HG03280 (cell line): ENCODE measurements around the gene KNL1.
"Not testable (repeated sequence)": the region's sequence is repeated elsewhere in the genome, so short reads cannot be mapped to it uniquely, and the experiment has no call there.

Source experiments
- ATAC-seq: cut with Tn5 transposase; IDR thresholded peaks from one replicate; pipeline ENCODE4 v1.9.1; 2021; ENCODE audit warnings: mild to moderate bottlenecking, moderate library complexity; ENCODE audit not compliant: unreplicated experiment

The KNL1 gene

DNA sequence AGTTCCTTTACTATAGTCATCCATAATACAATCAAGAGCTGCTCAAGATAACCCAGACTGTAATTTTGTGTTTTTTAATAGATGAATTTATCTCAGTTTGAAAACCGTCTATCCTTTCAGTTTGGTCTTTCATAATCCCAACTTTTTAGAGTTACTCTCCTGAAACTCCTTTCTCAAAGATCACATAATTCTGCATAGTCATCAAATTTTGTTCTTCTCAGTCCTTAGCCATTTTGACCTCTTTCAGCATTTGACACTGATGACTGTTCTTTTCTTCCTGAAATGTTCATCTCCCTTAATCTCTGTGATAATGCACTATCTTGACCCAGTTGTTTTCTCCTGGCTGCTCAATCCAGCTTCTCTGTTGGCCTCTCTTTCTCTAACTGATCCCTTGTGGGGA lies 53.5 kb downstream of the KNL1 start:
- no peak for ATAC-seq

DNA sequence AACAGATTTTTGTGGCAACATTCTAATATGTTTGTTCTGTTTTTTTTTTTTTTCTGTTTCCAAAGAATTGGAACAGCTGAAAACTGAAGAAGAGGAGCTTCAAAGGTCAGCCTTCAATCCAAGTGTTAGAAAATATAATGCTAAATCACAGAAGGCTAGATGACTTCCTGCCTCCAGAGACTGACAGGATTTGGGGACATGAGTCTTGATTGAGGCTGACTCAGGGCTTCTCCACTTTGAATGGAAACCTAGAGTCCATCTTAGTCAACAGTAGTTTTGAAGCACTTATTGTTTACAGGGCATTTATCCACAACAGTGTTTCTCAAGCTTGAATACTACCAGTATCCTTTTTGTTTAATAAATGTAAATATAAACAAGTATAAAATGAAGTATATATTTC lies 56.4 kb downstream of the KNL1 start:
- ATAC-seq: no peak

GRCh38 chr15:40660686-40661085 lies 66.6 kb downstream of the KNL1 start:
- ATAC-seq: no peak

GRCh38 chr15:40664909-40665308 lies 70.9 kb downstream of the KNL1 start:
- ATAC-seq: no peak

DNA sequence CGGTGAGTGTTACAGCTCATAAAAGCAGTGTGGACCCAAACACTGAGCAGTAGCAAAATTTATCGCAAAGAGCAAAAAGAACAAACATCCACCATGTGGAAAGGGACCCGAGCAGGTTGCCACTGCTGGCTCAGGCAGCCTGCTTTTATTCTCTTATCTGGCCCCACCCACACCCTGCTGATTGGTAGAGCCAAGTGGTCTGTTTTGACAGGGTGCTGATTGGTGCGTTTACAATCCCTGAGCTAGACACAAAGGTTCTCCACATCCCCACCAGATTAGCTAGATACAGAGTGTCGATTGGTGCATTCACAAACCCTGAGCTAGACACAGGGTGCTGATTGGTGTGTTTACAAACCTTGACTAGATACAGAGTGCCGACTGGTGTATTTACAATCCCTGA lies 82.2 kb downstream of the KNL1 start:
- not testable (repeated sequence) for ATAC-seq

DNA sequence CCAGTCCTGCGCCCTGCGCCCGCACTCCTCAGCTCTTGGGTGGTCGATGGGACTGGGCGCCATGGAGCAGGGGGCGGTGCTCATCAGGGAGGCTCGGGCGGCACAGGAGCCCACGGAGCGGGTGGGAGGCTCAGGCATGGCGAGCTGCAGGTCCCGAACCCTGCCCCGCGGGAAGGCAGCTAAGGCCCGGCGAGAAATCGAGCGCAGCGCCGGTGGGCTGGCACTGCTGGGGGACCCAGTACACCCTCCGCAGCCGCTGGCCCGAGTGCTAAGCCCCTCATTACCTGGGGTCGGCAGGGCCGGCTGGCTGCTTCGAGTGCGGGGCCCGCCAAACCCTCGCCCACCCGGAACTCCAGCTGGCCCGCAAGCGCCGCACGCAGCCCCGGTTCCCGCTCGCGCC lies 82.9 kb downstream of the KNL1 start:
- ATAC-seq: not testable (repeated sequence)

DNA sequence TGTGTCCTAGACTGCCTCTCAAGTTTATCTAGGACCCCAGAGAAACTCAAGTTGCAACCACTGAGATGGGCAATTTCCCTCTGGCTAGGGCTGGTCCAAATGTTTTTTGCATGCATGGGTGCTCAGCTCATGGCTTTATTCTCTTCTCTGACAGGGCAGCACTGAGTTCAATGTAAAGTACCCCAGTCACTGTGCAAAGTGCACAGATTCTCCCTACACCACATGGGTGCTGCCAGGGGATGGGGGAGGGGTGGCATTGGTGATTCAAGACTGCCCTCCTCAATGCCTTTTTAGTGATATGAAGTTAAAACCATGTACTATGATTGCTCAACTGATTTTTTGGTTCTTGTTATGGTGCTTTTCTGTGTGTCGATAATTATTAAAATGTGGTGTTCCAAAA lies 86.1 kb downstream of the KNL1 start:
- ATAC-seq: no peak

DNA sequence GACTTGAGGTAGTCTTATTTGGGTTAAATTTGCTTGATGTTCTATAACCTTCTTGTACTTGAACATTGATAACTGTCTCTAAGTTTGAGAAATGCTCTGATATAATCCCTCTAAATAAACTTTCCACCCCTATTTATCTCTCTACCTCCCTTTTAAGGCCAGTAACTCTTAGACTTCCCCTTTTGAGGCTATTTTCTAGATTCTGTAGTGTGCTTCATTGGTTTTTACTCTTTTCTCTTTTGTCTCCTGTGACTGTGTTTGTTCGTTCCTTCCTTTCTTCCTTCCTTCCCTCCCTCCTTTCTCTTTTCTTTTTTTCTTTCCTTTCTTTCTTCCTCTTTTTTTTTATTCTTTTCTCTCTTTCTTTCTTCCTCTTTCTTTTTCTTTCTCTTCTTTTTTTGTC lies 86.9 kb downstream of the KNL1 start:
- not testable (repeated sequence) for ATAC-seq

- ATAC-seq: no peak
Observed at GRCh38 chr15:40684381-40684780, 90.3 kb downstream of the KNL1 start.

DNA sequence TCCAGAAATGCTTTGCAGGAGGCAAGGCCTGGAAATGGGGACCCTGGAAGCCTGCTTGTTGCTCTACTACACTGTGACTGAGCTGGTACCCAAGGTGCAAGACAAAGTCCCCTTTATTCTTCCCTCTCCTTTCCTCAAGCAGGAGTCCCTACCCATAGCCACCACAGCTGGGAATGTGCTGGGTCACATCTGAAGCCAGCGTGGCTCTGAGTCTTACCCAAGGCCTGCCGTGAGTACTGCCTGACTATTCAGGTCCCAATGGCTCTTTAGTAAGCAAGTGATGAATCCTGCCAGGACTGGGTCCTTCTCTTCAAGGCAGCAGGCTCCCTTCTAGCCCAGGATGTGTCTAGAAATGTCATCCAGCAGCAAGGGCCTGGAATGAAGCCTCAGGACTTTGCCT lies 91.3 kb downstream of the KNL1 start:
- no peak for ATAC-seq

DNA sequence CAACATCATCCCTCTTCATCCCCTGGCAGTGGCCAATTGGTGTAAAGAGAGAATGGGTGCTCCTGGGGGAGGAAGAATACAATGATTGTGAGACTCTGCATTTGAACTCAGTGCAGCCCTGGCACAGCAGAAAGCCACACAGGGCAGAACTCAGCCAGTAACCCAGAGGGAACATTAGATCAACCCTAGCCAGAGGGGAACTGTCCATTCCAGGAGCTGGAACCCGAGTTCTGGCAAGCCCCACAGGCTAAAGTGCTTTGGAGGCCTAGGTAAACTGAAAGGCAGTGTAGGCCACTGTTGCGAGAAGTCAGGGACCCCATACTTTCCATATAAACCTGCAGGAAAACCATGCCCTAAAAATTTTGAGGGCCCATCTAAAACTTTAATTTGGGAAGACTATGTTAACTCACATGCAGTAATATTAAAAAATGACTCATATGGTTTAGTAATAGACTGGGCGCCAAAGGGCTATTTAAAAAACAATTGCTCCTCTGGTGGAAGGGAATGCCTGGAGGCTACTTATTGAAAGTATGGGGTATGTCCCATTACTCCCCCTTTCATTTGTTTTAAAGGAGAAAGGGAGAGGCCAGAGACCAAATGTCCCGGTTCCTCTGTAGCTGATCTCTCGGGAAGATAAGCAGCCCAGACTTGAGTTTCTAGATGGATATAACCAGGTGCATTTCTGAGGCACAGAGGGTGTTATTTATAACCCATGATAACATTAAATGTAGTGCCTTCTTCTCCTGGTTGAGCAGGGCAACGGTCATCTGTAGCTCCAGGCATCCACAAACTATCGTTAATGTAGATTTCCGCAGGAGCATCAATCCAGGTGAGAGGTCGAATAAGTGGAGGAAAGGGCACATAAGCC lies 95.1 kb downstream of the KNL1 start:
- no peak for ATAC-seq

DNA sequence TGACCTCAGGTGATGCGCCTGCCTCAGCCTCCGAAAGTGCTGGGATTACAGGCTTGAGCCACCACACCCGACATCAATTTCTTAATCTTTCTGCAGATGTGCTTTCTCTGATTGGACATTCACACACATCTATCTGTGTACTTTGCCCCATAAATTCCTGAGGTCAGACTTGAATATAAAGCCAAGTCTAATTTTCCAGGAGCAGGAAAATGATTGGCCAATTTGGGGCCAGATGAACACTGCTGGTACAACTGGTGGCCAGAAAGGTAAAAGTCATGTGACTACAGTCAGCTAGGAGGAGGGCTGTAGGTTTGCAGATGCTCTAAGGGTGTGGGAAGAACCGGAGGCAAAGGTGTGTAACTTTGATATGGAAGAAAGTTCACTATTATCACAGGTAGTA lies 97.7 kb downstream of the KNL1 start:
- ATAC-seq: no peak

DNA sequence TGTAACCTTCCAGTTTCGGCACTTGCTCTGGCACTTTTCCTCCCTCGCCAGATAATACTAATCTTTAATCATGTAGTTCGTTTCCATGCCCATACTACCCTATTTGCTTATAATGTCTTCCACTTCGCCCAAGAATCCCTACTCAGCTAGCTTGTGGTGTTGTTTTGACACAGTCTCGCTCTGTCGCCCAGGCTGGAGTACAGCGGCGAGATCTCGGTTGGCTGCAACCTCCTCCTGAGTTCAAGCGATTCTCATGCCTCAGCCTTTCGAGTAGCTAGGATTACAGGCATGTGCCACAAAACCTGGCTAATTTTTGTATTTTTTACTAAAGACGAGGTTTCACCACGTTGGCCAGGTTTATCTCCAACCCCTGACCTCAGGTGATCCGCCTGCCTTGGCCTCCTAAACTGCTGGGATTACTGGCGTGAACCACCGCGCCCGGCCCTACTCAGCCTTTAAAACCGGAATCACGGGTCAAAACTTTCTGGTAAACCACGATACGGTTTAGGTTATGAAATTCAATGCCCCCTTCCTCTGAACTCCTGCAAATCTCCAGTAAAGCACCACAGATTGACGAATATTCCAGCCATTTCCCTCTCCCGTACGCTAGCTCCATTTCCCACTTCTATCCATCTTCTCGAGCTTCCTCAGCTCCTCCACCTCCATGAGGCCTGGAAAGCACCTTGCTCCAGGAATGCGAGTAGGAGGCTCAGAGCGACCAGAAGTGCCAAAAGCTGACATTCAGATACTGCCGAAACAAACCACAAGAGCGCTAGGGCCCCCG lies 100.0 kb downstream of the KNL1 start:
- ATAC-seq: peak; percentile 25

DNA sequence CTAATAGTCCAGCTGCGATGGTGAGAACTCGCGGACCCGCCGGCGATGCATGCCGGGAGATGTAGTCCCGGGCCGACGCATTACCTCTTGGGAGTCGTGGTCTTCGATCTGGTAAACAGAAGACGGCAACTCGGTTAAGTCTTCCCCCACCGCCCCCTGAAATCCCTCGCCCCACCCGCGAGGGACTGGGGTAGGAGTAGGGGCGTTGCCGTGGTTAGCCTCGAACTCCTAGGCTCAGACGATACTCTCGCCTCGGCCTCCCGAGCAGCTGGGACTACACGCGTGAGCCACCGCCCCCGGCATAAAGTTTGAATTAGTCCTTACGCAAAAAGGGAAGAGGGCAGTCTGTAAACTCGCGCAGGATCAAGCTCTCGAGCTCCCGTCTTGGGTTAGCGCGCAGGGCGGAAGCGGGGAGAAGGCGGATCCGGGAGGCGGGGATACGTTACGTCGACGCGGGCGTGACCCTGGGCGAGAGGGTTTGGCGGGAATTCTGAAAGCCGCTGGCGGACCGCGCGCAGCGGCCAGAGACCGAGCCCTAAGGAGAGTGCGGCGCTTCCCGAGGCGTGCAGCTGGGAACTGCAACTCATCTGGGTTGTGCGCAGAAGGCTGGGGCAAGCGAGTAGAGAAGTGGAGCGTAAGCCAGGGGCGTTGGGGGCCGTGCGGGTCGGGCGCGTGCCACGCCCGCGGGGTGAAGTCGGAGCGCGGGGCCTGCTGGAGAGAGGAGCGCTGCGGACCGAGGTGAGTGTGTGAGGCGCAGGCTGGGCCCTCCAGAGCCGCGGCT lies 100.8 kb downstream of the KNL1 start, which contains the start of gene RAD51:
Gene RAD51 (plus strand): TSS at position 487 of the 781 bp plus-strand sequence. CDS start 3,585 bp downstream, outside the sequence.
- peak; percentile 83 for ATAC-seq

DNA sequence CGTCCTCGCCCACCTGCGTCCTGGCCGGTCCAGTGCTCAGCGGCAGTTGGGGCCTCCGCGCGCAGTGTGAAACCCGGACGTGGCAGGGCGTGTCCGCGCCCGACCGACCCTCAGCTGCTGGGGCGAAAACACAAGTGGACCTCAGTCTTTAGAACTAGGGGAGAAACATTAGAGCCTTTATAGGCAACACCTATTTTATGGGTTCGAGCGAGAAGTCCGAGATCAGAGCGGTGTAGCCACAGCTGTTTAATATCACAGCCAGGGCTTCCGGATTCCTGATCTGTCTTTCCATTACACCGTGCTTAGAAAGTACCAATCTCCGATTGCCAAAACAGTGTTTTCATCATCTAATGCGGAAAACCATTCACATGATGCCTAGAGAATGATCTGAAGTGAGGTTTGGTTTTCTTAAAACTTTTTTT lies 101.4 kb downstream of the KNL1 start:
- peak; percentile 23 for ATAC-seq

- ATAC-seq: no peak
Observed at GRCh38 chr15:40696228-40696627, 102.2 kb downstream of the KNL1 start.

DNA sequence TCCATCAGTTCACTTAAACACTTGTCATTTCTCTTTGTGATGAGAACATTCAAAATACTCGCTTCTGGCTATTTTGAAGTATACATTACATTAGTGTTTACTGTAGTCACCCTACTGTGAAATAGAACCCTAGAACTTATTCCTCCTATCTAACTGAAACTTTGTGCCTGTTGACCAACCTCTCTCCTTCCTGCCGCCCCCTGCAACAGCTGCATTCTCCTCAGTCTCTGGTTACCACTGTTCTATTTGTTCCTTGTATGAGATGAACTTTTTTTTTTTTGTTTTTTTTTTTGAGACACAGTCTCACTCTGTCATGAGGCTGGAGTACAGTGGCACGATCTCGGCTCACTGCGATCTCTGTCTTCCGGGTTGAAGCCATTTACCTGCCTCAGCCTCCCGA lies 103.9 kb downstream of the KNL1 start:
- no peak for ATAC-seq

DNA sequence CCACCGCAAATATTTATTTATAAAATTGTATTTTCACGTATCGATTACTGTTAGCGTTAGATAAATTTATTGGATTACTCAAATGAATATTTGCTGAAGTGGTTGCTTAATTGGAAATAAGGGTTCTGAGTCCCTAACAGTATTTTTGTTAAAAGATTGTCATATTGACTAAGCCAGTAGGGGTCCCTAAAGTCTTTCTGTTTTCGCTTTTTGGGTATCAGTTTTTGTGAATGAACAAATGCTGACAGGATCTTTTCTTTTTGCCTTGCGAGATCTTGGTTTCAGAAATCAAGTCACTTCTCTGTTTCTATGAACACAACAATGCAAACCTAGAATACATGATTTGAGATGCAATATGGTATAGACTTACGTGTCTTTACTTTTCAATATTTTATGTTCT lies 108.0 kb downstream of the KNL1 start:
- no peak for ATAC-seq

GRCh38 chr15:40706121-40706520 lies 112.1 kb downstream of the KNL1 start:
- no peak for ATAC-seq
